ENCODE measurements around the gene PTPRF.

GRCh38 chr1:43557744-43558245, 27.1 kb downstream of the PTPRF start:
- TF ChIP-seq POLR2A (IDR thresholded peaks at IDR 0.05): no peak
- no peak for TF ChIP-seq CTCF (IDR thresholded peaks at IDR 0.05)
